Uterus (tissue), 4 donors: ENCODE results near the gene ZFAND2B. TPM values are rescaled to one million over a fixed set of nuclear protein-coding genes. Genes with fewer than 3 reads are reported as not detected.

Experiments used
- DNase-seq, 2 donors: peaks; one replicate each; pipeline ENCODE4 v3.0.0-alpha.2; 2019 to 2020
- H3K27ac ChIP-seq, 2 donors: fragments of 200-600 bp; sonication (generic); 1 replicate in 1 of 2; 2 replicates in 1 of 2; pipeline ENCODE4 v1.5.1; 2016 to 2018
- H3K27me3 ChIP-seq, 2 donors: fragments of 200-600 bp; sonication (generic); one replicate each; pipeline ENCODE4 v1.5.1; 2018 to 2019; ENCODE audit warnings: control low read depth in 1 of 2
- H3K36me3 ChIP-seq, 2 donors: fragments of 200-600 bp; sonication (generic); one replicate each; pipeline ENCODE4 v1.5.1; 2019; ENCODE audit warnings: control low read depth in 1 of 2
- H3K4me1 ChIP-seq, 2 donors: fragments of 200-600 bp; sonication (generic); one replicate each; pipeline ENCODE4 v1.5.1; 2018 to 2019; ENCODE audit warnings: control low read depth in 1 of 2
- H3K4me3 ChIP-seq, 2 donors: fragments of 200-600 bp; sonication (generic); 1 replicate in 1 of 2; 2 replicates in 1 of 2; pipeline ENCODE4 v1.5.1; 2018 to 2019; ENCODE audit warnings: mild to moderate bottlenecking in 1 of 2
- H3K9me3 ChIP-seq, 2 donors: fragments of 200-600 bp; sonication (generic); one replicate each; pipeline ENCODE4 v1.5.1; 2019; ENCODE audit warnings: control low read depth in 1 of 2
- CTCF ChIP-seq, 4 experiments: fragments of 200-600 bp in 2 of 4; fragments of 450-650 bp in 2 of 4; sonication (generic) in 2 of 4; IDR thresholded peaks; one replicate each; pipeline ENCODE4 v1.5.1; 2016 to 2019; ENCODE audit warnings: antibody characterized with exemption in 4 of 4, mild to moderate bottlenecking in 2 of 4, moderate library complexity in 1 of 4
- POLR2A ChIP-seq, 2 donors: fragments of 450-650 bp; IDR thresholded peaks; one replicate each; pipeline ENCODE4 v1.6.1; 2016; ENCODE audit warnings: antibody characterized with exemption in 2 of 2, mild to moderate bottlenecking in 1 of 2, moderate library complexity in 1 of 2
- intact Hi-C: fragments of 100-400 bp; cut with DNase I; formaldehyde crosslinking; loops from one replicate; pipeline ENCODE4 v1.15.1; 2023; ENCODE audit warnings: low total_unique reads
- total RNA-seq, 4 donors: library from RNA; depleted of rRNA in 3 of 4; stranded (reverse); fragments of >200 nt in 3 of 4; gene quantifications; one replicate each; pipeline versions ENCODE4 v1.1.0 to v1.2.4, GENCODE V29; 2014 to 2023
- donor health status: DM: yes; HTN: yes; CAD: no.

Gene ZFAND2B
- total RNA-seq, 4 donors from 2014 or later: 21.7 to 212 (median 45.2) TPM

DNA sequence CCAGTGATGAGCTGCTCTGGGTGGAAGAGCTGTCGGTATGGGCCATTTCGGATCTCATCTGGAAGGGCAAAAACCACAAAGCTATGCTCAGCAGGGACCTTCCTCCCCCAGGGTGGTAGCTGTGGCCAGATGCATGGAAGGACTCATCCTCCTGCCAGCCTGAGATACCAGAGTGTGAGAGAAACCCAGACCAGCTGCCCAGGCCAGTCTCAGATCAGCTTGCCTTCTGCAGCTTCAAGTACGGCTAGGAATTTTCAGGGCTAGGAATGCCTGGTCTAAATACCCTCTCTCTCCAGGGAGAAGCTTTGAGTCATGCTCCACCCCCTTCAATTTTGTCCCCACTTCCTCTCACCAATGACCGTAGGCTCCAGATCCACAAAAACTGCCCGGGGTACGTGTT, 45.1 kb downstream of the ZFAND2B start:
- intact Hi-C loops: no loop called here
- no peak for DNase-seq
- Histone ChIP-seq H3K9me3 (no peaks in the 10 kb centered on the region), H3K27me3 (peaks cover 0 to 17% of the 10 kb centered on the region in 2 donors), H3K36me3 (no peaks in the 10 kb centered on the region), H3K4me1 (peaks cover 0 to 11% of the 10 kb centered on the region in 2 donors), H3K4me3 (no peak overlapping the region), H3K27ac (no peak overlapping the region)
- TF ChIP-seq POLR2A (IDR thresholded peaks at IDR 0.05) (no peak), CTCF (IDR thresholded peaks at IDR 0.05) (no peak)

- no peak for DNase-seq
- intact Hi-C loops: no loop called here
- H3K4me3 ChIP-seq: no peak overlapping the region
- no peaks in the 10 kb centered on the region for H3K36me3 ChIP-seq
- TF ChIP-seq POLR2A (IDR thresholded peaks at IDR 0.05) (no peak), CTCF (IDR thresholded peaks at IDR 0.05) (no peak)
- H3K27me3 ChIP-seq: peaks cover 0 to 17% of the 10 kb centered on the region in 2 donors
- H3K9me3 ChIP-seq: no peaks in the 10 kb centered on the region
- peak overlapping the region; percentile 15 to 67 for H3K27ac ChIP-seq
- H3K4me1 ChIP-seq: peaks cover 0 to 8% of the 10 kb centered on the region in 2 donors
Observed at GRCh38 chr2:219252084-219252483, 45.5 kb downstream of the ZFAND2B start.

DNA sequence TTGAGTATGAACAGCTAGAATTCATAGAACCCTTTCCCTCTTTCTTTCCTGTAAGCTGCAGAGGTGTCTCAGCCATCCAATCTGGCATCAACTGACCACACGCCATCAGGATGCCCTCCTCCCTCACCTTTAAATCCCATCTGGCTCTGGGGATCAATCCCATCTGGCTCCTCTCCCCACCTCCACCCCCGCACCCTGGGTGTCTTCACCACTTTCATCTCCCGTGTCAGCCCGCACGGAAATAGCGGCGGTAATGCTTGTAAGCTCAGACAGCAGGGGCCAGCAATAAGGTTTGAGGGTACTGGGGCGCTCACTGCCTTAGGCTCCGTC, 46.0 kb downstream of the ZFAND2B start:
- intact Hi-C loops: no loop called here
- no peak for DNase-seq
- no peaks in the 10 kb centered on the region for H3K36me3 ChIP-seq
- H3K27ac ChIP-seq: peak overlapping the region; percentile 15 to 67
- peaks cover 0 to 17% of the 10 kb centered on the region in 2 donors for H3K27me3 ChIP-seq
- H3K4me1 ChIP-seq: peaks cover 0 to 8% of the 10 kb centered on the region in 2 donors
- no peaks in the 10 kb centered on the region for H3K9me3 ChIP-seq
- no peak for TF ChIP-seq POLR2A (IDR thresholded peaks at IDR 0.05)
- no peak for TF ChIP-seq CTCF (IDR thresholded peaks at IDR 0.05)
- peak overlapping the region; percentile 55 to 56 for H3K4me3 ChIP-seq

- H3K27ac ChIP-seq: peak within 1 kb of the TSS; percentile 15 to 67
- DNase-seq: peak in 1 of 2 donors; percentile 33
- peaks cover 0 to 8% of the 10 kb centered on the region in 2 donors for H3K4me1 ChIP-seq
- H3K9me3 ChIP-seq: no peaks in the 10 kb centered on the region
- no peak for TF ChIP-seq CTCF (IDR thresholded peaks at IDR 0.05)
- no peak for TF ChIP-seq POLR2A (IDR thresholded peaks at IDR 0.05)
- H3K27me3 ChIP-seq: peaks cover 0 to 17% of the 10 kb centered on the region in 2 donors
- intact Hi-C loops: no loop called here
- H3K36me3 ChIP-seq: no peaks in the 10 kb centered on the region
- peak within 1 kb of the TSS; percentile 55 to 56 for H3K4me3 ChIP-seq
Observed at GRCh38 chr2:219252900-219253752, 46.5 kb downstream of the ZFAND2B start, which contains the start of gene TUBA4B. TSS of gene TUBA4B (plus strand) at chr2:219253243. CDS start at chr2:219253408, 165 bp downstream.
